HG03571 (cell line): ENCODE measurements around the gene FOXF2.
"Not testable (repeated sequence)": the region's sequence is repeated elsewhere in the genome, so short reads cannot be mapped to it uniquely, and the experiment has no call there.

Source experiments
- ATAC-seq: cut with Tn5 transposase; IDR thresholded peaks from one replicate; pipeline ENCODE4 v1.9.1; 2021; ENCODE audit not compliant: unreplicated experiment

The FOXF2 gene

DNA sequence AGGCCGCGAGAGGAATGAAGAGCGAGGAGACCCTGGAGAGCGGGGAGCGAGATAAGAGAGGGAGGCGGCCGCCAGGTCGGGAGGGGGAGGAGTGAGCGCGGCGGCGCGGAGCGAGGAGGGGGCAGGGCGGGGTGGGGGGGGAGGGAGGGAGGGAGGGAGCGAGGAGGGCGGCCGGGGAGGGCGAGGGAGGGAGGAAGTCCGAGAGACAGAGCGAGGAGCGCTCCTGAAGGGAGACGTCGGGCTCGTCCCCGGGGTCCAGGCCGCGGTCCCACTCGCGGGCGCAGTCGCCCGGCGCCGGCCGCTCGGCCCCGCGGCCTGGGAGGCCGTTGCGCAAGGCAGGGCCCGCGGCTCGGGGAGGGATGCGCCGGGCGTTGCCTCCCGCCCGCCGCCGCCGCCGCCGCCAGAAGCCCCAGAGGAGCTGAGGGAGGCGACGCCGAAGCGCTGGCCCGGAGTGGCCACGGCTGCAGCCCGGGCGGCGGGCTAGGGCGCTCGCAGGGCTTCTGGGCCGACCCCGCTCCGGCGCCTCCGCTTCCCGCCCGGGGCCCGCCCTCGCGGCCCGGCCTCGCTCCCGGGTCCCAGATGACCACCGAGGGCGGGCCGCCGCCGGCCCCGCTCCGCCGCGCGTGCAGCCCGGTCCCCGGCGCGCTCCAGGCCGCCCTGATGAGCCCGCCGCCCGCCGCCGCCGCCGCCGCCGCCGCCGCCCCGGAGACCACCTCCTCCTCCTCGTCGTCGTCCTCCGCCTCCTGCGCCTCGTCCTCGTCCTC lies at the start of gene FOXF2:
Gene FOXF2, plus strand, starts transcription at position 208 of the 764 bp plus-strand sequence. Its CDS starts 372 bp downstream, at position 580.
- no peak for ATAC-seq

DNA sequence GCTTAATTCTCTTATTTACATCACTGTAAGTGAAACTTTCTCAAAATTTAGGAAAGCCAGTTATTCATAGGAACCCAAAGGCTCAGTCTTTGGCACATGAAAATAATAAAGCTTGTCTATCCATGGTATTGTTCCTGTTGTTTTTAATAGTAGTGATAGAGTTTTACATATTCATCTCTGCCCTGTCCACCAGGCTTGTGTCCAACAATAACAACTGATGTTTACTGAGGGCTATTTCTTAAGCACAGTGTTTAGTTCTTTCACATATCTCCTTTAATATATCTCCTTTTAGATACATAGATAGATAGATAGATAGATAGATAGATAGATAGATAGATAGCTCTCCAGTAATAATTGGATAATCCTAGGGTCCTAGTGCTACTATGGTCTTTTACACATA lies 43.3 kb upstream of the FOXF2 start:
- no peak for ATAC-seq

GRCh38 chr6:1346558-1347091 lies 42.8 kb upstream of the FOXF2 start:
- no peak for ATAC-seq

GRCh38 chr6:1347161-1347560 lies 42.2 kb upstream of the FOXF2 start:
- ATAC-seq: no peak

- ATAC-seq: no peak
Measured at GRCh38 chr6:1348675-1349074, 40.7 kb upstream of the FOXF2 start.

DNA sequence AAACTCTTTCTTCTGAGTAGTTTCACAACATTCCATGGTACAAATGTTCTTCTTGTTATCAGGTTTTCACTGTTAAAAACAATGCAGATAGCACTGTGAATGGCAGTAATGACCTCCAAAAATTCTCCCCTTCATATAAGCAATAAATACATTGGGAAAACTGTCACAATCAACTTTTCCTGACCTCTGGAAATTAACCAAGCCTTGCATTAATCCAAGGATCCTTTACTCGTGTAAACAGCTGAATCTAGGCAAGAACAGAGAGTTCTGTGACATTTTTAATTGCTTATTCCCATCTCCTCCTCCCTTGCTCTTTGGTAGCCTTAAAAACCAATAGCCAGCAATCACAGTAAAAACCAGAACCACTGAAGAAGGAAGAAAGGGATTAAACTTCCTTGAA lies 39.7 kb upstream of the FOXF2 start:
- ATAC-seq: no peak

- ATAC-seq: no peak
Measured at GRCh38 chr6:1351381-1352008, 37.9 kb upstream of the FOXF2 start.

- not testable (repeated sequence) for ATAC-seq
Measured at GRCh38 chr6:1355068-1355467, 34.3 kb upstream of the FOXF2 start.

DNA sequence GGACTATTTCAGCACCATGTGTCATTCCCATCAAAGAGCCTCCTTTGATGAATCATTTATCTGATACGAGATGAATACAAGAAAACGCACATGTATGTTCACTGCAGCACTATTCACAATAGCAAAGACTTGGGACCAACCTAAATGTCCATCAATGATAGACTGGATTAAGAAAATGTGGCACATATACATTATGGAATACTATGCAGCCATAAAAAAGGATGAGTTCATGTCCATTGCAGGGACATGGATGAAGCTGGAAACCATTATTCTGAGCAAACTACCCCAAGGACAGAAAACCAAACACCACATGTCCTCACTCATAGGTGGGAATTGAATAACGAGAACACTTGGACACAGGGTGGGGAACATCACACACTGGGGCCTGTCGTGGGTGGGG lies 27.7 kb upstream of the FOXF2 start:
- not testable (repeated sequence) for ATAC-seq

GRCh38 chr6:1362643-1363042 lies 26.7 kb upstream of the FOXF2 start:
- no peak for ATAC-seq

GRCh38 chr6:1363298-1363697 lies 26.1 kb upstream of the FOXF2 start:
- ATAC-seq: no peak

GRCh38 chr6:1363729-1364572 lies 25.4 kb upstream of the FOXF2 start:
- no peak for ATAC-seq

- no peak for ATAC-seq
Measured at GRCh38 chr6:1364791-1365190, 24.6 kb upstream of the FOXF2 start.

- ATAC-seq: no peak
Measured at GRCh38 chr6:1365686-1366085, 23.7 kb upstream of the FOXF2 start.

DNA sequence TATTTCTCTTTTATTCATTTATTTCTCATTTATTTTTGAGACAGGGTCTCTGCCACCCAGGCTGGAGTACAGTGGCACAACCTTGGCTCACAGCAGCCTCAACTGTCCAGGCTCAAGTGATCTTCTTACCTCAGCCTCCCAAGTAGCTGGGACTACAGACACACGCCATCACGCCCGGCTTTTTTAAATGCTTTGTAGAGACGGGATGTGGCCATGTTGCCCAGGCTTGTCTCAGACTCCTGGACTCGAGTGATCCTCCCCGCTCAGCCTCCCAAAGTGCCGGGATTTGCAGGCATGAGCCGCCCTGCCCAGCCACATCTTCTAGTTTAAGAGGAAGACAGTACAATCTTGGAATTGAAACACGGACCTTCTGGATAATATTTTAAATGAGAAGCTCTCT lies 21.6 kb upstream of the FOXF2 start:
- ATAC-seq: no peak

- ATAC-seq: no peak
Measured at GRCh38 chr6:1368940-1369339, 20.4 kb upstream of the FOXF2 start.

- not testable (repeated sequence) for ATAC-seq
Measured at GRCh38 chr6:1369695-1370094, 19.7 kb upstream of the FOXF2 start.

- no peak for ATAC-seq
Measured at GRCh38 chr6:1371933-1372332, 17.4 kb upstream of the FOXF2 start.

DNA sequence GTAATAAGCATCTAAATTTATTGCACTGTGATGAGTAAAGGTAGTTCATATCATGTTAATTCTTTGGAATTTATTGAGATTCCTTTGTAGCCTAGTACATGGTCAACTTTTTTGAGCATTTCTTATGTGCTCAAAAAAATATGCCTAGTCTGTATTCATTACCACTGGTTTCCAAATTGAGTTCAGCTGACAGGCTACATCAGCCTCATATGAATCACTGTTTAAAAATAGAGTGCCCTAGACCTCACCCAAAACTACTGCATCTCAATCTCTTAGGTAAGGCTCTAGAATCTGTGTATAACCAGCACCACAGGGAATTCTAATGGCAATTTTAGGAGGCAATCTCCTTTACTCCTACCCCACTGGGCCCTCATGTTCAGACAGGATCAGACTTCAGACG lies 16.7 kb upstream of the FOXF2 start:
- ATAC-seq: no peak

- no peak for ATAC-seq
Measured at GRCh38 chr6:1376653-1377052, 12.7 kb upstream of the FOXF2 start.

GRCh38 chr6:1377526-1377925 lies 11.8 kb upstream of the FOXF2 start:
- no peak for ATAC-seq
